HG02885 (cell line): Measurements from ENCODE around the gene RTCB.
"Not testable (repeated sequence)": the region's sequence is repeated elsewhere in the genome, so short reads cannot be mapped to it uniquely, and the experiment has no call there.

Experiments used
- ATAC-seq: cut with Tn5 transposase; IDR thresholded peaks from one replicate; pipeline ENCODE4 v1.9.1; 2021; ENCODE audit warnings: mild to moderate bottlenecking; ENCODE audit not compliant: unreplicated experiment, poor library complexity

Gene RTCB

GRCh38 chr22:32396255-32396654 is 15.8 kb downstream of the RTCB start:
- ATAC-seq, result no peak

- no peak for ATAC-seq
These were observed 16.9 kb downstream of the RTCB start for GRCh38 chr22:32395107-32395506.

GRCh38 chr22:32389685-32390084 is 22.4 kb downstream of the RTCB start:
- ATAC-seq, result no peak

GRCh38 chr22:32385681-32386080 is 26.4 kb downstream of the RTCB start:
- no peak for ATAC-seq

- no peak for ATAC-seq
These were observed 31.1 kb downstream of the RTCB start for GRCh38 chr22:32380991-32381390.

DNA sequence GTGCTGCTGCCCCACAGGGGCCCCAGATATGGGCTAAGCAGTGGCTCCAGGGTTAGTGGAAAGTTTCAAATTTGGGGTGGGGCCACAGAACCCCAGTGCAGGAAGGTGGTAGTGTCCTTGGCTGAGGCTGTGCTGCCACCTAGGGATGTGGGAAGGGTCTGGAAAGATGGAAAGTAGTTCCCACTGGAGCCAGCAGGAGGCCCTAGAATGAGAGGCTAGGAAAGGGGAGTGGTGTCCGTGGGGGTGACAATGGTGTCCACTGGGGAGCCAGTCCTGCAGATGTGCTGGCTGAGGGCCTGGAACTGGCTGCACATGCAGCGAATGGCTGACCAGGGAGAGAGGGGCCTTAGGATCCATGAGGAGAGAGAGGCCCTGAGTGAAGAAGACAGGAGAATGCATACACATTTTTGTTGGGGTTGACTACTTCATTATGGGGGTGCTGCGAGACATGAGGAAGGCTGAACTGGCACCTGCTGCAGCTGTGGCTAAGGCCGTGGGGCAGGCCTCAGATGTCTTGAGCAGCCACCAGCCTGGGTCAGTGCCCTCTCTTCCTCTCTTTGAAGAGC is 33.3 kb downstream of the RTCB start:
- ATAC-seq, result no peak

GRCh38 chr22:32376681-32377080 is 35.4 kb downstream of the RTCB start:
- ATAC-seq, result no peak

- ATAC-seq, result no peak
These were observed 36.2 kb downstream of the RTCB start for GRCh38 chr22:32375678-32376450.

DNA sequence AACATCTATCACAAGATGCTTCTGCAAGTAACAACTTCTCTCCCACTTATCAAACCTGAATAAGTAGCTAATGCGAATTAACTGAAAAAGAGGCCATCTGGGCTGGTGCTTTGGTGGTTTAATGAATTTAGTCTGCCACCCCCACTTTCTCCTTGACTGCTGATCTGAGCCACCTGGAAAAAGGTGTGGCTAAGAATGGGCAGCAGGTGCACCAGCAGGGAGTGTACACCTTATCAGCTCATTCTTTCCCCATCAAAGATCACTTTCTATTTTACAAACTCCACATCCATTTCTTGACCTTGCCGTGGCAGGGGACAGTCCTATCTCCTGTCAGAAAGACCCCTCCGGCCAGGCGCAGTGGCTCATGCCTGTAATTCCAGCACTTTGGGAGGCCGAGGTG is 47.8 kb downstream of the RTCB start:
- ATAC-seq, result no peak

GRCh38 chr22:32361257-32361656 is 50.8 kb downstream of the RTCB start:
- ATAC-seq, result no peak

DNA sequence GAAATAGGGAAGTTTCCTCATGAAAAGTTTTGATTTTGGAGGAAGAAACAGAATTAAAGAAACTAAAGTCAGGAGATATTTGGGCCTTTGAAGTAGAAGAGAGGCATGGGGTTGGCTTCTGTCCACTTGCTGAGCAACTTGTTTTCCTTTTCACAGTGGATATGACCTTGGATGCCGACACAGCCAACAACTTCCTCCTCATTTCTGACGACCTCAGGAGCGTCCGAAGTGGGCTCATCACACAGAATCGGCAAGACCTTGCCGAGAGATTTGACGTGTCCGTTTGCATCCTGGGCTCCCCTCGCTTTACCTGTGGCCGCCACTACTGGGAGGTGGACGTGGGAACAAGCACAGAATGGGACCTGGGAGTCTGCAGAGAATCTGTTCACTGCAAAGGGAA is 52.0 kb downstream of the RTCB start:
- not testable (repeated sequence) for ATAC-seq

DNA sequence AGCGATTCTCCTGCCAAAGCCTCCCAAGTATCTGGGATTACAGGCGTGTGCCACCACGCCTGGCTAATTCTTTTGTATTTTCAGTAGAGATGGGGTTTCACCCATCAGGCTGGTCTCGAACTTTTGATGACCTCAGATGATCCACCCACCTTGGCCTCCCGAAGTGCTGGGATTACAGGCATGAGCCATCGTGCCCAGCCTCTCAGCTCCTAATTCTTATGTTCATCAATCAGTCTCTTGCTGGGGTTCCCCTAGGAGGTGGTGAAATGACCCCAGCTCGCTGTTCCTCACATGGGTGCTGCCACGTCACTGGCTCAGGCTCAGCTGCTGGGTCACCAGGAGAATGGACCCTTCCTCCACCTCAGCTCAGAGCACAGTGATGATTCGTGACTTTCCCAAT is 54.5 kb downstream of the RTCB start, which contains the start of gene RFPL3:
Gene RFPL3 (plus strand): TSS at position 301 of the 400 bp plus-strand sequence. CDS start 205 bp downstream, outside the sequence.
- ATAC-seq, result not testable (repeated sequence)

DNA sequence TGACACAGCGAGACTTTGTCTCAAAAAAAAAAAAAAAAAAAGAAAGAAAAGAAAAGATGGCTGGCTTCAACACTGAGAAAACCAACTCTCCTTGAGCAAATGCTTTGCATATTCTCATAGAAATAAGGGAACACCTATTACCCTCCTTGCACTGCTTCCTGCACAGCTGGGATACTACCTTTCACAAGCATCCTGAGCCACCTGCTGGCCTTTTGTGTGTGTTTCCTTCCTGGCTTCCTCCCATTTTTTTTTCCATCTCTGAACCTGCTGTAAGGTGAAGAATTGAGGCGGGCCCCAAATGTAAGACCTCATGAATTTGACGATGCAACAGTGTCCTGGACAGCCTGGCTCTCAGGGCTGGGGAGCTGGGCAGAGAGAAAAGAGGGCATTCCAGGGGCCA is 56.3 kb downstream of the RTCB start:
- ATAC-seq, result no peak

DNA sequence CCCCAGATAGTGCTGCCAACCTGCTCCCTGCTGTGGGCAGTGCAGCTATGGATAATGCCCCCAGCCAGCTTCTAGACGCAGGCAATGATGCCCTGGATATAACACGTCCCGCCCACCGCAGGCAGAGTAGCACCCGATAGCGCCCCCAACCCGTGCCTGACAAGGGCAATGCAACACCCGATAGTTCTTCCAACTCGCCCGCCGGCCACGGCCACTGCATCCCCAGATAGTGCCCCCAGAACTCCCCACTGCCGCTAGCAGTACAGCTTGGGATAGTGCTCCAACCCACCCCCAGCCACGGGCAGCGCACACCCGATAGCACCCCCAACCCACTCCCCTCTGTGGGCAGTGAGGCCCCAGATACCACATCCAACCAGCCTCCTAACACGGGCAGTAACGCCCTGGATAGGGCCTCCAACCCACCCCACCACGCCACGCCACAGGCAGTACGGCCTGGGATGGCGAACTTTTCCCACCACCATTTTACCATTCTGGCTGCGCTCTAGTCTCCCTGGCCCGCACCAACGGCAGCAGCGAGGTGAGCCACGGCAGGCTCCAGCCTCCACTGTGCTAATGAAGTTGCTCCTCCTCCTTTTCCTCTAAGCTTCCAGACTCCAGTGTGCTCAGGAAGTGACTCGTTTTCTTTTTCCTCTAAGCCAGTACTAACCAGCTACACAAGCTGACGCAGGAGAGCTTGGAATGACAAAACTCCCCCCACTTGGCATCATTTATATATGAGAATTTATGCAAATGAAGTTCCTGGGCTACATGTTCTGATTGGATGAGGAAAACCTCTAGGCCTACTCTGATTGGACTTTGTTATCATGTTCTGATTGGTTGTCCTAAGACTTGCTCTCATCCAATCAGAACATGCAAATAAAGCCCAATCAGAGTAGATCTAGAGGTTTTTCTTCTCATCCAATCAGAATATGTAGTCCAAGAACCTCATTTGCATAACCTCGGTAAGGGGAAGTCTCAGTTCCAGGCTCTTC is 57.4 kb downstream of the RTCB start:
- ATAC-seq, result no peak

GRCh38 chr22:32353840-32354239 is 58.2 kb downstream of the RTCB start:
- ATAC-seq, result no peak

DNA sequence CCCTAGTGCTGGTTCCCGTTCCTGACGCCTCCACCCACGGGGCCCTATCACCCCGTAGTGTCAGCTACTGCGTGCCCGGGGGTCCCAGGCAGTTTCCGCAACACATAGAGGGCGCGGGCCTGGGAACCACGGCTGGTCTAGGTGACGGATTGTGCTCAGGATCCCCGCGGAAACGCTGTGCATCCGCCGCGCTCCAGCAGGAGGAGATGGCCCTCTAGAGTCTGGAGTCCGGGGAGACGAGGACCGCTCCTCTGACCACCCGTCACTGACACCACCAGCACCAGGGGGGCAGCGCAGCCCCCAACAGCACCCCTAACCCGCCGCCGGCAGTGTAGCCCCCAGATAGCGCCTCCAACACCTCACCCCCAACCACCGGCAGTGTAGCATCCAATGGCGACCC is 58.8 kb downstream of the RTCB start:
- no peak for ATAC-seq

DNA sequence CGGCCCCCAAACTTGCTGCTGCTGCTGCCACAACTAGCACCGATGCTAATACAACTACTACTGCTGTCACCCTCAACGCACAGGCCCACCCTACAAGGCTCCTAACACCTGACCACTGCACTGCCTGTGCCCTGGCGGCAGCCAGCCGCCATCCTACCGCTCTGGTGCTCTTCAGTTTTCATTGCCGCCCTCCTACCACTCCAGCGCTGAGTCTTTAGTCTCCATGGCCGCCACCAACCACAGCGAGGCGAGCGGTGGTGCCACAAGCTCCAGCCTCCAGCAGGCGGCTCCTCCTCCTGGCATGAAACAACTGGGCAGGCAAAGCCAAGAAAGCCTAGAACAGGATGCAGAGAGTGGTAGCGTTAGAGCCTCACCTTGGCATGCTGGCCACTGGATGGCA is 59.4 kb downstream of the RTCB start:
- no peak for ATAC-seq

DNA sequence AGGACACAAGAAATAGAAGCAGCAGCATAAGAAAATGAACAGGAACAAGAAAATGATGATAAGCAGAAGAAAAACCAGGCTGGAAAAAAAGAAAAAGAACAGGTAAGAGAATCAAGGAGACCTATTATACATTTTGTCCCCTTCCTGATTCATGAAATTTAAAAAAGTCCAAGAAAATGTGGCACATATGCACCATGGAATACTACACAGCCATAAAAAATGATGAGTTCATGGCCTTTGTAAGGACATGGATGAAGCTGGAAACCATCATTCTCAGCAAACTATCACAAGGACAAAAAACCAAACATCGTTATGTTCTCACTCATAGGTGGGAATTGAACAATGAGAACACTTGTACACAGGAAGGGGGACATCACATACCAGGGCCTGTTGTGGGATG is 60.2 kb downstream of the RTCB start:
- ATAC-seq, result not testable (repeated sequence)

DNA sequence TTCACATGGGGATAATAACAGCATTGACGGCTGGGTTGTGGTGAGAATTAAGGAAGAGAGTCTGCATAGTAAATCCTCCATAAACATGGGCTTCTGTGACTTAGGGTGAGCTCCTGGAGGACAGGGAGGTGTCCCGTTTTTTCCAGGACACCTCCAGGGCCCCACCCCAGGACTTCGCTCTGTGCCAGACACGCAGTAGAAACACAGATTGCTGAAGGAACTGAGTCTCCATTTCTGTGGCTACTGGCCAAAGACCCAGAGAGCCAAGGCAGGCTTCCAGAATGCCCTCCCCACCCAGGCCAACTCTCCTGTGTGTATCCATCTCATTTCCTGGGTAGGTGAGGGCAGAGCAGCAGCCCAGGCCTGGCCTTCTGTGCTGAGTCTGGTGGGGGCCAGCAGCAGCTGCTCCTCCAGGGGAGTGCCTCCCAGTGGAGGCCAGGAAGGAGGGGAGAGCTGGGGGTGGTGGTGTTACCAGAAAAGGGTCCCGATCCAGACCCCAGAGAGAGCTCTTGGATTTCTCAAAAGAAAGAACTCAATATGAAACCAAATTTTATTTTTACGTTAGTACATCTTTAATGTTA is 63.9 kb downstream of the RTCB start:
- ATAC-seq, result no peak

DNA sequence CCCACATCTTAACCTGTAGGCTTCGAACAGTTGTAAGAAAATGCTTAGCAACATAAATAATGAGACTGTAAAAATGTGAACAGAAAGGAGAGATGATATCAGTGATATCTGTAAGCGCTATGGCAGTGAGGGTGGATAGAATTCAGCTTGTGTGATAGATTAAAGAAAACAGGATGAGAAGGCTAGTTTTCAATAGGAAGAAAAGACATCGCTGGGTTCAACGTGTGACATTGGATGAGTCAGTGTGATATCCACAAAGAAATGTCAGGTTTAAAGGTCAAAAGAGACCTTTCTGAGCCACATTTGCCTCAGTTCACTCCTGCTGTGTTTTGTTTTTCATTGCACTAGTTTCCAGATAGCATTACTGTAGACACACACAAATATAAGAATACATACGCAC is 68.1 kb downstream of the RTCB start:
- no peak for ATAC-seq

- no peak for ATAC-seq
These were observed 69.1 kb downstream of the RTCB start for GRCh38 chr22:32342977-32343376.
